Right lobe of liver (tissue), 6 donors: ENCODE results near the gene SBF1. TPM values are rescaled to one million over a fixed set of nuclear protein-coding genes. Genes with fewer than 3 reads are reported as not detected.
A peak's percentile ranks its signal among the peaks of the same experiment; 100 is the strongest.
"Not testable (repeated sequence)": the region's sequence is repeated elsewhere in the genome, so short reads cannot be mapped to it uniquely, and the experiment has no call there.

Experiments used
- ATAC-seq, 4 donors: fragments of 200-7000 bp; cut with Tn5 transposase; one replicate each; pipeline ENCODE4 v1.9.1; 2020; ENCODE audit warnings: mild to moderate bottlenecking in 4 of 4, moderate library complexity in 4 of 4
- DNase-seq, 3 donors: peaks; one replicate each; pipeline ENCODE4 v3.0.0-alpha.2; 2020
- H3K27ac ChIP-seq, 3 donors: fragments of 200-600 bp; one replicate each; pipeline ENCODE4 v1.8.0; 2022
- H3K27me3 ChIP-seq, 2 donors: fragments of 200-600 bp; one replicate each; pipeline ENCODE4 v1.8.0; 2022
- H3K36me3 ChIP-seq, 4 donors: fragments of 200-600 bp; sonication (generic) in 1 of 4; one replicate each; pipeline versions ENCODE4 v1.5.1 to v1.8.0; 2017 to 2022; ENCODE audit warnings: control low read depth in 1 of 4
- H3K4me1 ChIP-seq, 4 donors: fragments of 200-600 bp; sonication (generic) in 1 of 4; one replicate each; pipeline versions ENCODE4 v1.5.1 to v1.8.0; 2017 to 2022; ENCODE audit warnings: control low read depth in 1 of 4
- H3K4me3 ChIP-seq, 3 donors: fragments of 200-600 bp; one replicate each; pipeline ENCODE4 v1.8.0; 2022
- H3K9me3 ChIP-seq, 4 donors: fragments of 200-600 bp; sonication (generic) in 1 of 4; one replicate each; pipeline versions ENCODE4 v1.5.1 to v1.8.0; 2017 to 2022; ENCODE audit warnings: control low read depth in 1 of 4
- POLR2A ChIP-seq: fragments of 450-650 bp; IDR thresholded peaks from one replicate; pipeline ENCODE4 v1.6.1; 2017; ENCODE audit warnings: antibody characterized with exemption, mild to moderate bottlenecking
- WGBS: methylation state at CpG from one replicate; pipeline ENCODE4 v1.1.6; 2018; ENCODE audit warnings: low coverage, low lambda C conversion rate; ENCODE audit not compliant: insufficient coverage; ENCODE audit errors: missing lambda C conversion rate; 5-methylcytosine and 5-hydroxymethylcytosine counted together
- intact Hi-C, 2 donors: fragments of 100-400 bp; cut with DNase I; formaldehyde crosslinking; loops; one replicate each; pipeline versions ENCODE4 v1.11.2 to v1.14.1; 2022
- total RNA-seq, 6 experiments: library from RNA; depleted of rRNA in 2 of 6; stranded (reverse); fragments of >200 nt in 2 of 6; fragmentation: NEBNext Ultra II Directional in 3 of 6; extraction: Animal tissue kit (Norgen Biotek cat#: 25700) in 3 of 6; gene quantifications; one replicate each; pipeline versions ENCODE4 v1.1.0 to v1.2.4, GENCODE V29; 2016 to 2023
- TF ChIP-seq, protein P1 (sequence below), 4 donors: fragments of 200-600 bp in 3 of 4; fragments of 450-650 bp in 1 of 4; IDR thresholded peaks; one replicate each; pipeline versions ENCODE4 v1.5.1 to v1.8.0; 2016 to 2022; ENCODE audit warnings: antibody characterized with exemption in 4 of 4, mild to moderate bottlenecking in 2 of 4
- donor health status: DM: no; HTN: yes; CAD: no.
- donor health status: DM: no; HTN: no; CAD: no.
- donor health status: DM: no; HTN: no; CAD: no.
- donor health status: DM: no; HTN: yes; CAD: no.
- donor health status: DM: no; HTN: yes; CAD: no.

The SBF1 gene
- total RNA-seq, 6 experiments from 2014 or later = 18.3 to 28.9 (median 22.8) TPM

DNA sequence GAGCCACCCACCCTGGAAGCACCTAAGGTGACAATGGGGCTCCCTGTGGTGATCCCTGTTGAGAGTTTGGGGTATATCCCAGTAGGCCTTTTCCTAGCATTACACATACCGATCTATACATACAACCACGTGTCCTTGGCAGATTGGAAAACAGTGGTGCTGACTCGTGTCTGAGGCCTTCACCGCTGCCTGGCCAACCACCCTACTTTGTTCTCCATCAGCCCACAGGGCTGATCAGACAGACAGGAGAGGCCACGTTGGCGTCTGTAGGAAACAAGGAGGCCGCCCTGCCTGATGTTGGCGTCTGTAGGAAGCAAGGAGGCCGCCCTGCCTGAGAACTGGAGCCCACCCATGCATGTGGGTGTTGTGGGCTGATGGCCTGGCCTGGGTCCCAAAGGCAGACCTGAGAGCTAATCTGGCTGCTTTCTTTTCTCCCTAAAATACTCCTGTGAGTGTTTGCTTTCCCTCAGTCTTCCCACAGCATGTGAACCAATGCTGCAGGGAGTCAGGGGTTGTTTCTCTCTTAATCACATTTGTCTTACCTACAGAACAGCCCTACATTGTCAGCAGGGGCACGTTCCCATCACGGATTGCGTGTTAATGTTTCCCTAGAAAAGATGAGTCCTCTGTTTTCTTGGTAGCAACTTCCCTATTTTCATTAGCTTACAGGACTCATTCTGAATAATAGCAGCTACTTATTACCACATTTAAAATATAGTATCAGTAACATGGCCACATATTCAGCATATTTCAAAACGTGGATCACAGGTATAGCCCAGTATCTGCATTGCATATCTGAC lies 57.2 kb downstream of the SBF1 start:
- WGBS = 86% methylated on average over 4 of the region's 13 CpGs
- peak in 1 of 4 donors; percentile 26 for ATAC-seq
- Histone ChIP-seq H3K27me3 (no peaks in the 10 kb centered on the region), H3K4me3 (no peak overlapping the region), H3K9me3 (no peaks in the 10 kb centered on the region), H3K27ac (no peak overlapping the region), H3K4me1 (no peaks in the 10 kb centered on the region), H3K36me3 (peaks cover 11 to 96% (median 59%) of the 10 kb centered on the region in 4 donors)
- no peak for DNase-seq
- TF ChIP-seq, protein P1, sequence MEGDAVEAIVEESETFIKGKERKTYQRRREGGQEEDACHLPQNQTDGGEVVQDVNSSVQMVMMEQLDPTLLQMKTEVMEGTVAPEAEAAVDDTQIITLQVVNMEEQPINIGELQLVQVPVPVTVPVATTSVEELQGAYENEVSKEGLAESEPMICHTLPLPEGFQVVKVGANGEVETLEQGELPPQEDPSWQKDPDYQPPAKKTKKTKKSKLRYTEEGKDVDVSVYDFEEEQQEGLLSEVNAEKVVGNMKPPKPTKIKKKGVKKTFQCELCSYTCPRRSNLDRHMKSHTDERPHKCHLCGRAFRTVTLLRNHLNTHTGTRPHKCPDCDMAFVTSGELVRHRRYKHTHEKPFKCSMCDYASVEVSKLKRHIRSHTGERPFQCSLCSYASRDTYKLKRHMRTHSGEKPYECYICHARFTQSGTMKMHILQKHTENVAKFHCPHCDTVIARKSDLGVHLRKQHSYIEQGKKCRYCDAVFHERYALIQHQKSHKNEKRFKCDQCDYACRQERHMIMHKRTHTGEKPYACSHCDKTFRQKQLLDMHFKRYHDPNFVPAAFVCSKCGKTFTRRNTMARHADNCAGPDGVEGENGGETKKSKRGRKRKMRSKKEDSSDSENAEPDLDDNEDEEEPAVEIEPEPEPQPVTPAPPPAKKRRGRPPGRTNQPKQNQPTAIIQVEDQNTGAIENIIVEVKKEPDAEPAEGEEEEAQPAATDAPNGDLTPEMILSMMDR (IDR thresholded peaks at IDR 0.05) = no peak
- no peak for TF ChIP-seq POLR2A
- intact Hi-C loops = no loop called here

DNA sequence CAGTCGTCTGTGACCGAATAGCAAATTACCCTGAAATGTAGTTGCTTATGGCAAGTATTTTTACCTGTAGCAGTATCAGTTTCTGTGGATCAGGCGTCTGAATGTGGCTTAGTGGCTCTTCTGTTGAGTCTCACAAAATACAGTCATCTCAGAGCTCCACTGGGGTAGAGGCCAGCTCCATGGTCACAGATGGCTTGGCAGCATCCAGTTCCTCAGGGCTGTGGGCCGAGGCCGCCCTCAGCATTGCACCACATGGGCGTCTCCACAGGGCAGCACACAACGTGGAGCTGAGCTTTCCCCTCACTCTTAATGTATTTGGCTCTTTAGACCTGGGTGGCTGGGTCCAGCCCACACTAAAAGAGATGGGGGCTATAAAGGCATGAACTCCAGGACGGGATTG lies 57.8 kb downstream of the SBF1 start:
- Histone ChIP-seq H3K27ac (no peak overlapping the region), H3K27me3 (no peaks in the 10 kb centered on the region), H3K36me3 (peaks cover 11 to 90% (median 56%) of the 10 kb centered on the region in 4 donors), H3K9me3 (no peaks in the 10 kb centered on the region), H3K4me3 (no peak overlapping the region), H3K4me1 (peaks cover 0 to 4% (median 2%) of the 10 kb centered on the region in 4 donors)
- no peak for DNase-seq
- TF ChIP-seq, protein P1 (IDR thresholded peaks at IDR 0.05) = no peak
- no peak for TF ChIP-seq POLR2A
- no peak for ATAC-seq
- intact Hi-C loops = no loop called here
- 80% methylated on average over 1 of the region's 8 CpGs for WGBS

- Histone ChIP-seq H3K36me3 (peaks cover 11 to 75% (median 49%) of the 10 kb centered on the region in 4 donors), H3K27me3 (no peaks in the 10 kb centered on the region), H3K9me3 (no peaks in the 10 kb centered on the region), H3K4me3 (no peak overlapping the region), H3K4me1 (peaks cover 0 to 11% (median 5%) of the 10 kb centered on the region in 4 donors), H3K27ac (no peak overlapping the region)
- DNase-seq (no peak), ATAC-seq (no peak)
- TF ChIP-seq, protein P1 (IDR thresholded peaks at IDR 0.05) = no peak
- TF ChIP-seq POLR2A = no peak
- no CpG with 5 or more reads among the region's 12 CpGs for WGBS
- intact Hi-C loops = no loop called here
These were observed 59.4 kb downstream of the SBF1 start for GRCh38 chr22:50415426-50415825.

DNA sequence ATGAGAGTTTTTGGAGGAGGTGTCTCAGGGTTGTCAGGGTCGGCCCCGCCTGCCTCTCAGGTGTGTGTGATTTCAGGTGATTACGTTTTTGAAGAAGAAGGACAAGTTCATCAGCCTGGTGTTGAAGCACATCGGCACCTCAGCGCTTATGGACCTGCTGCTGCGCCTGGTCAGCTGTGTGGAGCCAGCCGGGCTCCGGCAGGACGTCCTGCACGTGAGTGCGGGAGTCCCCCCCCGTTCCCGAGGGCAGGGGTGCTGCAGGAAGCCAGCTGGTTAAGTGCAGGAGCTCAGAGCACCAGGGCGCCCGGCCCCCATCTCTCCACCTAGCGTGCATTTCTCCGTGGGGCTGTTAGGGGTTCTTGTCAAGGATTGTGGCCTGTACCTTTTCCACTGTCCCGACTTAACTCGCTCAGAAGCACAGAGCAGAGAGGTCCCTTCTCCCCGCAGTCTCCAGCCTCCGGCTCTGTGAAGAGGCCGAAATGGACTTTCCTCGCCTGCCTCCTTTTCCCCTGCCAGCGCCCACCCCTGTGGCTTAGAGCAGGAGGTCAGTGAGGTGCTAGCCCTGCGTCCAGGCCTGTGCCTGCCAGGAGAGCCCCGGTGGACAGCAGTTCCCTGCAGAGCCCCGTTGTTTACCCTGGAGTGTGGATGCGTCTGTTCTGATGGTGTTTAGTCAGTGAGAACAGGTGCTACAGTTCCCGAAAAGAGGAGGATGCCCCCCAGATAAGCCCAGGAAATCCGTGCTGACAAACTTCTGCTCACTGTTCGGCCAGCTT lies 60.2 kb downstream of the SBF1 start:
- 85% methylated on average over 8 of the region's 31 CpGs for WGBS
- Histone ChIP-seq H3K36me3 (peaks cover 7 to 67% (median 45%) of the 10 kb centered on the region in 4 donors), H3K4me1 (peaks cover 0 to 11% (median 5%) of the 10 kb centered on the region in 4 donors), H3K27me3 (no peaks in the 10 kb centered on the region), H3K4me3 (no peak overlapping the region), H3K9me3 (no peaks in the 10 kb centered on the region), H3K27ac (no peak overlapping the region)
- DNase-seq (no peak), ATAC-seq (no peak)
- TF ChIP-seq POLR2A = no peak
- TF ChIP-seq, protein P1 (IDR thresholded peaks at IDR 0.05) = no peak
- intact Hi-C loops = no loop called here

DNA sequence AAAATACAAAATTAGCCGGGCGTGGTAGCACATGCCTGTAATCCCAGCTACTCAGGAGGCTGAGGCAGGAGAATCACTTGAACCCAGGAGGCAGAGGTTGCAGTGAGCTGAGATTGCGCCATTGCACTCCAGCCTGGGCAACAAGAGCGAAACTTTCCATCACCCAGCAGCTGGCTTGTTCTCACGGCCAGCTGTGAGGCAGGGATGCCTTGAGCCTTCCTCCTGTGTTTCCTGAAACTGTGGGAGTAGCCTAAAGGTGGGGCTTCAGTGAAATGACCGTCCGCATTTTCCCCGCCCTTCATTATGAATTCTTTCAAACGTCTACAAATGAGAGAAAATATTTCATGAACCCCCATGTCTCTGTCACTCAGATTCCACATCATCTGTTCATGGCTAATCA lies 65.9 kb downstream of the SBF1 start:
- H3K27ac ChIP-seq, DNase-seq, H3K4me3 ChIP-seq, intact Hi-C loops, H3K27me3 ChIP-seq, ATAC-seq, H3K9me3 ChIP-seq: not testable (repeated sequence)
- WGBS = 71% methylated on average over 5 of the region's 9 CpGs
- Histone ChIP-seq H3K4me1 (peaks cover 0 to 21% (median 10%) of the 10 kb centered on the region in 4 donors), H3K36me3 (peaks cover 0 to 33% (median 16%) of the 10 kb centered on the region in 4 donors)
